ENCODE data around the gene DAPK1.

Gene DAPK1

GRCh38 chr9:87516926-87517290, 19.2 kb downstream of the DAPK1 start:
- peak overlapping the region; percentile 52 to 78 (median 61); a peak in 19 of 22 replicates for H3K9ac ChIP-seq
- no peak for TF ChIP-seq Cebpa-rat (IDR thresholded peaks at IDR 0.05)
- H3K27ac ChIP-seq = peak overlapping the region; percentile 67 to 88 (median 81); a peak in 21 of 22 replicates
- peak overlapping the region; percentile 85 to 96 (median 91) for H3K4me2 ChIP-seq
- H4K20me1 ChIP-seq = peaks cover 0 to 28% (median 0%) of the 10 kb centered on the region in 11 experiments; a peak in 6 of 22 replicates
- H3K36me3 ChIP-seq = no peaks in the 10 kb centered on the region; a peak in 1 of 22 replicates
- H3K9me3 ChIP-seq (replicated peaks in 1 of 11) = peaks cover 0 to 14% (median 0%) of the 10 kb centered on the region in 11 experiments; a peak in 6 of 22 replicates
- peak overlapping the region in 7 of 10 experiments; percentile 28 to 51 (median 39); a peak in 10 of 20 replicates for H3K4me3 ChIP-seq
- peaks cover 74 to 86% (median 77%) of the 10 kb centered on the region in 10 experiments for H3K4me1 ChIP-seq
- H3K27me3 ChIP-seq = peaks cover 0 to 32% (median 14%) of the 10 kb centered on the region in 11 experiments; a peak in 10 of 22 replicates

DNA sequence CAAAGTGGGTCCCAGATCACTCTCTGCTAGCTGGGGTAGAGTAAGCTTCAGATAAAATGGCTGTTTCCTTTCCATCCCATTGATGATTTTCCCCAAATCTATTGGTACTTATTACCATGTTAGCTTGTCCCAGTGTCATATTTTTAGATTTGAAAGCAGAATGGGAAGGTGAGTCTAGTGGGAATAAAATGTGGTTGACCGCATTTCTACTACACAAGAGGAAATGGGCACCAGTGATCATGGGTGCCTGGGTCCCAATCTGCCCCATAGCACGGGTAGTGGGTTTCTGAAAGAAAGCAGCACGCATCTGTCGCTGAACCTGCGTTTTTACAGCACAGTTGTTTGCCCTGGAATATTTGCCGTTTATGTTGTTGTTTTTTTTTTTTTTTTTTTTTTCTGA, 20.1 kb downstream of the DAPK1 start:
- peak overlapping the region in 6 of 10 experiments; percentile 28 to 51 (median 44); a peak in 8 of 20 replicates for H3K4me3 ChIP-seq
- peaks cover 0 to 32% (median 14%) of the 10 kb centered on the region in 11 experiments; a peak in 10 of 22 replicates for H3K27me3 ChIP-seq
- peaks cover 0 to 14% (median 0%) of the 10 kb centered on the region in 11 experiments; a peak in 6 of 22 replicates for H3K9me3 ChIP-seq (replicated peaks in 1 of 11)
- TF ChIP-seq Cebpa-rat (IDR thresholded peaks at IDR 0.05) = no peak
- H3K9ac ChIP-seq = peak overlapping the region in 6 of 11 experiments; percentile 52 to 78 (median 64); a peak in 10 of 22 replicates
- H3K4me2 ChIP-seq = peak overlapping the region; percentile 85 to 96 (median 91)
- peak overlapping the region in 9 of 11 experiments; percentile 28 to 88 (median 78); a peak in 16 of 22 replicates for H3K27ac ChIP-seq
- H3K36me3 ChIP-seq = peaks cover 0 to 4% (median 0%) of the 10 kb centered on the region in 11 experiments; a peak in 1 of 22 replicates
- H3K4me1 ChIP-seq = peaks cover 74 to 78% (median 77%) of the 10 kb centered on the region in 10 experiments
- H4K20me1 ChIP-seq = peaks cover 0 to 36% (median 0%) of the 10 kb centered on the region in 11 experiments; a peak in 6 of 22 replicates

GRCh38 chr9:87518702-87519335, 21.2 kb downstream of the DAPK1 start:
- H3K36me3 ChIP-seq = peaks cover 0 to 5% (median 0%) of the 10 kb centered on the region in 11 experiments; a peak in 1 of 22 replicates
- H3K4me2 ChIP-seq = peak overlapping the region; percentile 85 to 96 (median 91)
- H3K9me3 ChIP-seq (replicated peaks in 1 of 11) = peaks cover 0 to 14% (median 0%) of the 10 kb centered on the region in 11 experiments; a peak in 6 of 22 replicates
- peaks cover 0 to 46% (median 0%) of the 10 kb centered on the region in 11 experiments; a peak in 6 of 22 replicates for H4K20me1 ChIP-seq
- peak; percentile 53 to 93 (median 84); a peak in 20 of 22 replicates for TF ChIP-seq Cebpa-rat (IDR thresholded peaks at IDR 0.05)
- peak overlapping the region in 3 of 11 experiments; percentile 3 to 16 (median 16); a peak in 2 of 22 replicates for H3K9ac ChIP-seq
- peaks cover 0 to 31% (median 11%) of the 10 kb centered on the region in 11 experiments; a peak in 10 of 22 replicates for H3K27me3 ChIP-seq
- H3K27ac ChIP-seq = peak overlapping the region; percentile 7 to 88 (median 41); a peak in 16 of 22 replicates
- H3K4me1 ChIP-seq = peaks cover 64 to 67% (median 66%) of the 10 kb centered on the region in 10 experiments
- peak overlapping the region in 1 of 10 experiments; percentile 24; a peak in 1 of 20 replicates for H3K4me3 ChIP-seq

- Histone ChIP-seq H3K36me3 (peaks cover 0 to 5% (median 0%) of the 10 kb centered on the region in 11 experiments; a peak in 1 of 22 replicates), H3K4me3 (0 out of 20 replicates have a peak overlapping the region, but pooled peaks of 1 of the 10 experiments have one; percentile 24), H3K9ac (0 out of 22 replicates have a peak overlapping the region, but pooled peaks of 1 of the 11 experiments have one; percentile 3), H3K4me1 (peaks cover 59 to 61% (median 59%) of the 10 kb centered on the region in 10 experiments), H3K27ac (peak overlapping the region in 7 of 11 experiments; percentile 7 to 88 (median 41); a peak in 8 of 22 replicates), H3K9me3 (replicated peaks in 1 of 11) (peaks cover 0 to 14% (median 0%) of the 10 kb centered on the region in 11 experiments; a peak in 6 of 22 replicates), H3K4me2 (peak overlapping the region; percentile 85 to 96 (median 91); a peak in 21 of 22 replicates), H3K27me3 (peaks cover 0 to 25% (median 6%) of the 10 kb centered on the region in 11 experiments; a peak in 9 of 22 replicates), H4K20me1 (peaks cover 0 to 53% (median 0%) of the 10 kb centered on the region in 11 experiments; a peak in 6 of 22 replicates)
- no peak for TF ChIP-seq Cebpa-rat (IDR thresholded peaks at IDR 0.05)
Measured at GRCh38 chr9:87519461-87519860, 21.8 kb downstream of the DAPK1 start.

GRCh38 chr9:87520172-87520683, 22.6 kb downstream of the DAPK1 start:
- no peak overlapping the region for H3K4me3 ChIP-seq
- H3K4me2 ChIP-seq = peak overlapping the region; percentile 85 to 96 (median 91); a peak in 21 of 22 replicates
- H3K9me3 ChIP-seq (replicated peaks in 1 of 11) = peaks cover 0 to 14% (median 0%) of the 10 kb centered on the region in 11 experiments; a peak in 6 of 22 replicates
- peaks cover 51 to 53% (median 52%) of the 10 kb centered on the region in 10 experiments for H3K4me1 ChIP-seq
- no peak overlapping the region for H3K27ac ChIP-seq
- peaks cover 0 to 60% (median 0%) of the 10 kb centered on the region in 11 experiments; a peak in 6 of 22 replicates for H4K20me1 ChIP-seq
- no peak for TF ChIP-seq Cebpa-rat (IDR thresholded peaks at IDR 0.05)
- peaks cover 0 to 19% (median 4%) of the 10 kb centered on the region in 11 experiments; a peak in 4 of 22 replicates for H3K27me3 ChIP-seq
- no peak overlapping the region for H3K9ac ChIP-seq
- peaks cover 0 to 5% (median 0%) of the 10 kb centered on the region in 11 experiments; a peak in 1 of 22 replicates for H3K36me3 ChIP-seq

- Histone ChIP-seq H3K9ac (no peak overlapping the region), H4K20me1 (peaks cover 0 to 76% (median 0%) of the 10 kb centered on the region in 11 experiments; a peak in 4 of 22 replicates), H3K27ac (no peak overlapping the region), H3K9me3 (replicated peaks in 1 of 11) (peaks cover 0 to 14% (median 0%) of the 10 kb centered on the region in 11 experiments; a peak in 7 of 22 replicates), H3K4me2 (no peak overlapping the region), H3K4me3 (no peak overlapping the region), H3K27me3 (peaks cover 0 to 14% (median 4%) of the 10 kb centered on the region in 11 experiments; a peak in 4 of 22 replicates), H3K4me1 (peaks cover 35 to 37% (median 36%) of the 10 kb centered on the region in 10 experiments), H3K36me3 (peaks cover 0 to 5% (median 0%) of the 10 kb centered on the region in 11 experiments; a peak in 2 of 22 replicates)
- no peak for TF ChIP-seq Cebpa-rat (IDR thresholded peaks at IDR 0.05)
Measured at GRCh38 chr9:87521834-87522233, 24.2 kb downstream of the DAPK1 start.

- peaks cover 0 to 5% (median 0%) of the 10 kb centered on the region in 11 experiments; a peak in 2 of 22 replicates for H3K36me3 ChIP-seq
Measured at GRCh38 chr9:87524061-87524460, 26.4 kb downstream of the DAPK1 start.

More at GRCh38 chr9:87524061-87524460, 26.4 kb downstream of the DAPK1 start:
- H3K4me2 ChIP-seq = no peak overlapping the region; a peak in 1 of 22 replicates
- peaks cover 0 to 87% (median 0%) of the 10 kb centered on the region in 11 experiments; a peak in 3 of 22 replicates for H4K20me1 ChIP-seq
- H3K27me3 ChIP-seq = peaks cover 0 to 14% (median 4%) of the 10 kb centered on the region in 11 experiments; a peak in 4 of 22 replicates
- H3K9me3 ChIP-seq (replicated peaks in 1 of 11) = peaks cover 0 to 5% (median 0%) of the 10 kb centered on the region in 11 experiments; a peak in 6 of 22 replicates
- H3K4me1 ChIP-seq = peaks cover 16 to 21% (median 19%) of the 10 kb centered on the region in 10 experiments
- TF ChIP-seq Cebpa-rat (IDR thresholded peaks at IDR 0.05) = no peak
- no peak overlapping the region for H3K27ac ChIP-seq
- no peak overlapping the region for H3K9ac ChIP-seq
- no peak overlapping the region for H3K4me3 ChIP-seq

All from BLaER1 treated with 17β-estradiol and CSF1 and Interleukin-3, amounts not matched to agents 10 nM and 100 nM (cell line).